Measurements from ENCODE around the gene PPFIA4. TPM values are rescaled to one million over a fixed set of nuclear protein-coding genes. Genes with fewer than 3 reads are reported as not detected.

PPFIA4 gene
- total and polyA plus RNA-seq, 2 of the 4 experiments (the other 2 are of a cell fraction), result 5.4 to 13.7 TPM

- Histone ChIP-seq H3K27me3 (ENCODE audit: control insufficient read depth, insufficient read depth, low read length) (peaks cover 3% of the 10 kb centered on the region; the same call in 1 of the 2 replicates), H2BK120ac (ENCODE audit: low read depth, low read length) (no peak overlapping the region), H3K4me3 (ENCODE audit: insufficient read depth, low read depth, low read length) (no peak overlapping the region), H2AFZ (replicated peaks; ENCODE audit: low read length, poor library complexity) (no peak overlapping the region), H3K18ac (ENCODE audit: low read depth, low read length) (no peak overlapping the region), H3K4me2 (ENCODE audit: low read depth, low read length) (no peak overlapping the region), H2AK5ac (ENCODE audit: low read depth, low read length) (no peak overlapping the region), H3K27ac (ENCODE audit: insufficient read depth, low read length) (no peak overlapping the region), H3K36me3 (ENCODE audit: control insufficient read depth, insufficient read depth, low read length) (peaks cover 16% of the 10 kb centered on the region), H4K5ac (ENCODE audit: low read depth, low read length) (no peak overlapping the region), H3K9me1 (ENCODE audit: insufficient read depth, low read length) (peaks cover 6% of the 10 kb centered on the region), H2AK9ac (replicated peaks; ENCODE audit: low read depth, low read length, poor library complexity) (no peak overlapping the region), H3K9ac (ENCODE audit: low read depth, low read length) (no peak overlapping the region), H3K14ac (replicated peaks; ENCODE audit: low read depth, low read length) (no peak overlapping the region), H3K79me1 (ENCODE audit: low read depth in 1 of 2, low read length in 2 of 2) (no peaks in the 10 kb centered on the region), H4K20me1 (ENCODE audit: insufficient read depth, low read length) (no peaks in the 10 kb centered on the region), H4K91ac (ENCODE audit: insufficient read depth, low read depth, low read length) (no peak overlapping the region), H3K4me1 (ENCODE audit: control insufficient read depth, insufficient read depth, low read length) (peaks cover 8% of the 10 kb centered on the region), H2BK15ac (ENCODE audit: low read depth, low read length) (no peak overlapping the region), H3K23ac (ENCODE audit: low read depth, low read length) (no peak overlapping the region), H3K56ac (ENCODE audit: extremely low read depth, insufficient read depth, low read length) (no peak overlapping the region), H2BK5ac (ENCODE audit: low read depth, low read length, poor library complexity, severe bottlenecking) (no peak overlapping the region), H2BK20ac (ENCODE audit: low read depth, low read length) (no peak overlapping the region), H3K4ac (ENCODE audit: low read depth, low read length) (no peak overlapping the region), H4K8ac (ENCODE audit: low read depth in 2 of 2, low read length in 2 of 2) (no peak overlapping the region), H3K9me3 (ENCODE audit: control insufficient read depth, insufficient read depth, low read length) (no peaks in the 10 kb centered on the region)
- WGBS, 2 experiments (ENCODE audit: extremely low coverage in 2 of 2, insufficient read length in 1 of 2), result 100% methylated on average over 1 of the region's 14 CpGs; no CpG with 5 or more reads in 1 of the 2 experiments
- POLR2A ChIA-PET (ENCODE audit: unreplicated experiment), result no interaction called here
- dilution Hi-C loops (cut with HindIII; ENCODE audit: low sequenced_read_pairs, unreplicated experiment), result no loop called here
- DNase-seq (no peak), ATAC-seq (ENCODE audit: low read depth) (no peak)
- in situ Hi-C loops (cut with MboI; ENCODE audit: low sequenced_read_pairs), result no loop called here
- CTCF ChIA-PET, result no interaction called here
- TF ChIP-seq MAFK (IDR thresholded peaks at IDR 0.05; ENCODE audit: low read depth, low read length) (no peak), NFE2L2 (IDR thresholded peaks at IDR 0.05; ENCODE audit: low read depth, low read length) (no peak), USF2 (IDR thresholded peaks at IDR 0.05; ENCODE audit: low read depth, low read length) (no peak), CTCF (conservative IDR thresholded peaks at IDR 0.05; ENCODE audit: low read depth, low read length) (no peak), BHLHE40 (IDR thresholded peaks at IDR 0.05; ENCODE audit: low read depth, low read length) (no peak), FOS (IDR thresholded peaks at IDR 0.05; ENCODE audit: low read depth, low read length) (no peak), RAD21 (IDR thresholded peaks at IDR 0.05; ENCODE audit: low read length) (no peak), CEBPB (IDR thresholded peaks at IDR 0.05; ENCODE audit: low read depth, low read length) (no peak), RFX5 (IDR thresholded peaks at IDR 0.05; ENCODE audit: low read depth, low read length) (no peak), MAZ (IDR thresholded peaks at IDR 0.05; ENCODE audit: borderline replicate concordance, low read depth, low read length) (no peak), CHD1 (IDR thresholded peaks at IDR 0.05; ENCODE audit: low read depth, low read length) (no peak), RCOR1 (IDR thresholded peaks at IDR 0.05; ENCODE audit: insufficient replicate concordance, low read length) (no peak), POLR2A (IDR thresholded peaks at IDR 0.05; ENCODE audit: low read depth, low read length) (no peak), ELK1 (IDR thresholded peaks at IDR 0.05; ENCODE audit: borderline replicate concordance, low read depth, low read length) (no peak), SMC3 (IDR thresholded peaks at IDR 0.05; ENCODE audit: low read depth, low read length) (no peak)
- intact Hi-C loops (cut with micrococcal nuclease), result no loop called here
- no TSS peak for BruUV-seq (replicated peaks)
These were observed 23.4 kb downstream of the PPFIA4 start for GRCh38 chr1:203049576-203050180.
